PC-3 (cell line): ENCODE results near the gene PPP1R27.

Experiments
- CTCF ChIP-seq: fragments of 300-600 bp; sonication (generic); conservative IDR thresholded peaks from 2 replicates; pipeline ENCODE4 v1.5.1; 2017; ENCODE audit warnings: antibody characterized with exemption, low read depth, mild to moderate bottlenecking, low read length
- EZH2 ChIP-seq: fragments of 300-600 bp; sonication (generic); IDR thresholded peaks from one replicate; pipeline ENCODE4 v1.6.1; 2017; ENCODE audit warnings: antibody characterized with exemption, mild to moderate bottlenecking, low read length; ENCODE audit not compliant: unreplicated experiment
- EZH2phosphoT487 ChIP-seq: fragments of 300-600 bp; sonication (generic); IDR thresholded peaks from 2 replicates; pipeline ENCODE4 v1.6.1; 2018; ENCODE audit warnings: mild to moderate bottlenecking, antibody characterized with exemption, low read length, borderline replicate concordance

GRCh38 chr17:81792675-81793615 lies 41.9 kb downstream of the PPP1R27 start:
- no peak for TF ChIP-seq CTCF
- TF ChIP-seq EZH2 = no peak
- TF ChIP-seq EZH2phosphoT487 = no peak
